Femur (tissue), 1 donor: ENCODE results near the gene PALLD.
A peak's percentile ranks its signal among the peaks of the same experiment; 100 is the strongest.
"Not testable (repeated sequence)": the region's sequence is repeated elsewhere in the genome, so short reads cannot be mapped to it uniquely, and the experiment has no call there.

ENCODE experiments used
- DNase-seq: peaks from one replicate; pipeline ENCODE4 v3.0.0-alpha.2; 2017

The PALLD gene

DNA sequence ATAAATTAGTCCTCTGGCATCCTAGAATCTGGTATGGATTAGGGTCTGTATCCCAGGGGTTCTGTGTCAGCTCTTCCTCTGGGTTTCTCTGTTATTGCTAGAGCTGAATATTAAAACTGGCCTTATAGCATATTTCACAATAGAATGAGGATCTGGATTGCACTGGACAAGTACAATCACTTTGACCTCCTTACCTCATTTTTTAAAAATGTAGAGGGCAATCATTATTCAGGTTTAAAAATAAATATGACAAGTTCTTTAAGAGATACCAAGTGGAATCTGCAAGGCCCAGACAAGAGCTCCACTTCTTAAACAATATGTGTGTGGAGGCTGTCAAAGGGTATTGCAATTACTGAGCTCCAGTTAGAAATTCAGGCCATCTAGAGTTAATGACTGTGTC is 1.4 kb downstream of the PALLD start:
- DNase-seq = no peak

- no peak for DNase-seq
Measured at GRCh38 chr4:168499241-168499640, 2.4 kb downstream of the PALLD start.

- no peak for DNase-seq
Measured at GRCh38 chr4:168501407-168501806, 4.6 kb downstream of the PALLD start.

GRCh38 chr4:168502861-168503260 is 6.0 kb downstream of the PALLD start:
- no peak for DNase-seq

GRCh38 chr4:168503652-168504362 is 7.0 kb downstream of the PALLD start:
- DNase-seq = no peak

- DNase-seq = no peak
Measured at GRCh38 chr4:168504526-168504925, 7.7 kb downstream of the PALLD start.

DNA sequence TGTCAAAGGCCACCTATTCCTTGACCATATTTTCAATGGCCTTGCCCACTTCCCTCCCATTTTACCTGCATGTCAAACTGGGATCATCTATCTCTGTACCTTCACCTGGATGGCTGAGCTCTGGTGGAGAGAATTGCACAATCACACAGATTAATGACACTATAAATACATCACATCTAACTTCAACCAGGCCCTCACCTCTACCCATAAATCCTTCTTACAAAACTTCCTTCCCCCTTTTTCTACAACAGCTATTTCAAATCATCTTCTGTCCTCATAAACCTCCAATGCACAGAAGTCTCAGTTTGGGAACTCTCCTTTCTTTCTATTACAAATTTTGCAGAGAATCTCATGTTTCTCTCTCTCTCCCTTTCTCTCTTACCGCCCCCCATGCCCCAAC is 9.2 kb downstream of the PALLD start:
- DNase-seq = no peak

DNA sequence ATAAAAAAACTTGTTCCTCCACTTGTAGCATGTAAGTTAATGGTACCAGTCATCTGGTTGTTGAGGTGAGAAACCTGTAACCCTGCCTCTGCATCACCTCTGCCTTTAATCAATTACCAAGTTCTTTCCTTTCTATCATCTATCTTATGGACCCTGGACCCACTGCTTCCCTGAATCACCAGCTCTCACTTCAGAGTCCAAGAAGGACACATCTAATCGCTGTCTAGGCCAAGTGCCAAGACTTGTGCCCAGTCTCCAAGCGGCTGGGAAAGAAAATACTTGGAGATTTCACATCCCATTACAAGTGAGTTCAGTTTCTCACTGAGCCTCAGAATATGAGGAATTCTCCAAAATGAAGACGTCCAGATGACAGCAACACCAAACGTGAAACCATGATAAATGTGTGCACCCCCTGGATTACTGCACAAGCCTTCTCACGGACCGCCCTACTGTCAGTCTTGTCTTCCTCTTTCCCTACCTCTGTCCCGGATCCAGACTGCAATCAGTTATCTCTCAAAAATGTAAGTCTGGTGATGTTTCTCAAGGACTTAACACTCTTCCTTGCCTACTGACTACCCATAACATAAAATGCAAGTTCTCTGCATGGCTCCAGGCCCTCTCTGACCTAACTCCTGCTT is 10.4 kb downstream of the PALLD start:
- DNase-seq = no peak

DNA sequence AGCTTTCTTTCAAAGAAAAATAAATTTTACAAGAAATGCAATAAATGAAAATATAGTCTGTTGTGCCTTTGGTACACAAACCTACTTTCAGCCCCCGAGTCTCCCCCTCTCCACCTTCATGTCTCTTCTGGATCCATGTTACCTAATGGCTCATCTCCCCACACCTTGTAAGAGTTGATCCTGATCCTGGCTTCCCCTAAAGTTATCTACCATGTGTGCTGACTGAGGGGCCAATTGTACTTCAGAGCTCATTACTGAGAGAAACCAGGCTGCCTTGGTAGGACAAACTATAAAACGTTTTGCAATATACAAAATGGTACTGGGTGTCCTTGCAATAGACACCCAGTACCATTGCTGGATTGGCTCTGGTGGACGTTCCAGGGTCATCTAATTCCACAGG is 11.8 kb downstream of the PALLD start:
- no peak for DNase-seq

GRCh38 chr4:168509786-168510185 is 12.9 kb downstream of the PALLD start:
- DNase-seq = no peak

DNA sequence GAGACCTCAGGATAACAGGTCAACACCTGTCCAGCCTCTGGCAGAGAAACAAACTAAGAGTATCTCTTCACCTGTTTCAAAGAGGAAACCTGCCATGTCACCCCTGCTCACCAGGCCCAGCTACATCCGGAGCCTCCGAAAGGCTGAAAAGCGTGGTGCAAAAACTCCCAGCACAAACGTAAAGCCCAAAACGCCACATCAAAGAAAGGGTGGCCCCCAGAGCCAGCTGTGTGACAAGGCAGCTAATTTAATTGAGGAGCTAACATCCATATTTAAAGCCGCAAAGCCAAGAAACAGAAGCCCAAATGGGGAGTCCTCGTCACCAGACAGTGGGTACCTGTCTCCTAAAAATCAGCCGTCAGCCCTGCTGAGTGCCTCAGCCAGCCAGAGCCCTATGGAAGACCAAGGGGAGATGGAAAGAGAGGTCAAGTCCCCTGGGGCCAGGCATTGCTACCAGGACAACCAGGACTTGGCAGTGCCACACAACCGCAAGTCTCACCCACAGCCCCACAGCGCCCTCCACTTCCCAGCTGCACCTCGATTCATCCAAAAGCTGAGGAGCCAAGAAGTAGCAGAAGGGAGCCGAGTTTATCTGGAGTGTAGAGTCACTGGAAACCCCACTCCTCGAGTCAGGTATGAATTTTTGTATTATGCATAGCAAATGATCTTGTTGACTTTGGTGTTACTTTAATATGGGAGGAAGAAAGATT is 15.1 kb downstream of the PALLD start:
- DNase-seq = no peak

DNA sequence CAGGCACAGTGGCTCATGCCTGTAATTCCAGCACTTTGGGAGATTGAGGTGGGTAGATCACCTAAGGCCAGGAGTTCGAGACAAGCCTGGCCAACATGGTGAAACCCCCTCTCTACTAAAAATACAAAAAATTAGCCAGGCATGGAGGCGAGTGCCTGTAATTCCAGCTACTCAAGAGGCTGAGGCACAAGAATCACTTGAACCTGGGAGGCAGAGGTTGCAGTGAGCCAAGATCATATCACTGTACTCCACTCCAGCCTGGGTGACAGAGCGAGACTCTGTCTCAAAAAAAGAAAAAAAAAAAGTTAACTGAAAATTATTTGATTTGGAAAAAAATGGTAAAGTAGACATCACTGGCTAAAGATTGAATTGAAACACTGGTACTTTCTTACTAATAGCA is 17.0 kb downstream of the PALLD start:
- not testable (repeated sequence) for DNase-seq

DNA sequence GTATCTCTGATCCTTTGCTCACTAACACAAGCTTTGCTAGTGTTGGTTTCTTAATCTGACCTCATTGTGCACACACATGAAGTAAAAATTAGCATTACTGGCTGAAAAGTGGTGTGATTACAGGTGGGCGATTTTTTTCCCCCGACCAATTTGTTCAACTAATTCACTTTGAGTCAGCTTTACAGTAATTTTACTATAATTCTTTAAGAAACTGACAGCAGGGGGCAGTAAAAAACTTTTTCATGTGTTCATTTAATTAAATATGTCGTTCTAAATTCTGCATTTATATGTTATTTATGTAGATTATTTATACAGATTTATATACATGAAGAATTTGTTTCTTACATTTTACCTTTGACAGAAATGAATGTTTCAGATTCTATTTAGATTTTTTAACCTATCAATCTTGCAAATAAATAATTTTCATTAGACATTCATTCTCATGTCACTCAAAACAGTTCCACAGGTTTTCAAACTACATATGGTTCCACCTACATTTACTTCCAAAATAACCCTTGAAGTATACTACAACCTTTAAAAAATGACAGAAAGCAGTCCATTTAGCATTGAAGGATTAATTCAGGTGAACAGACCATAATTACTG is 17.5 kb downstream of the PALLD start:
- DNase-seq = no peak

DNA sequence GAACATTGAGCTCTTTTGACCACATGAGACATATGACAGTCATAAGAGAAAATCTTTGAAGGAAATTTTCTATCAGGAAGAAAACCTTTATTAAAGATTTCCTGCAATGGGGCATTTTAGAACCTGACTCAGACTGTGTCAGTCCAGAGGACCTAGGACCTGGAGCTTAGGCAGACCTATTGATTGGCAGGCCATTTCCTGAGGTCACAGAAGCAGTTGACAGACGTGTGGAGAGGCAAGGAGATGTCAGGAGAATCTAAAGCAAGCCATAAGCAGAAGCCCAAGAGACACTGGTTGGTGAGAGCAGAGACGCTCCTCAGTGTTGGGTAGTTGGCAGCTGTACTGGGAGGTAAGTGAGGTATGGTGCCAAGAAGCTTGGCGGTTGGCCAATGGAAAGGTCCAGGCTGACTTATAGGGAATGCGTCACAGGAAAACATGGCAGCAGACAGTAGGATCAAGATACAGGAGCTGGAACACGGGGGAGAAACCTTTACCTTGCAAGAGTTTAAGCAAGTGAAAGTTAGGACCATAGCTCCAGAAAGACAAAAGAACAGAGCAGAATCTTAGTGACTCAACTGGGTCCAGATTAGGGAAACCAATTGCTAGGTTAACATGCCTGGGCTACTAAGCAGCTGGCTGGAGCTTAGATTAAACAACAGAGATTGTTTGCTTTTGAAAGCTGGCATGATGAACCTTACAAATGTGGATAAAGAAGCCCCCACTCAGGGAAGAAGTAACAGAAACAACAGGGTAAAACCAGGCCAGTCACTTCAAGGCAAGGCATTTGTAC is 18.6 kb downstream of the PALLD start:
- DNase-seq = peak; percentile 33

DNA sequence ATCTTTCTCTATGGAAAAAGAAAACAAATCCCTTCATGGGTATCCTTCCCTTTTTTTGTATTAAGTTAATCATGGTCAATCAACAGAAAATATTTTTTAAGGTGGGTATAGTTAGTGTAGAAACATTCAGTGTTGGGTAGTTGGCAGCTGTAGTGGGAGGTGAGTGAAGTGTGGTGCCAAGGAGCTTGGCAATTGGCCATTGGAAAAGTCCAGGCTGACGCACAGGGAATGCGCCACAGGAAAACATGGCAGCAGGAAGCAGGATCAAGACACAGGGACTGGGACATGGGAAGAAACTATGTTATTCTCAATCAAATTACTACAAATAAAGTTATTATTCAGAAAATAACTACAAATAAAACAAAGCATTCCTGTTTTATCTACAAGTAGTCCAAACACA is 20.0 kb downstream of the PALLD start:
- no peak for DNase-seq

DNA sequence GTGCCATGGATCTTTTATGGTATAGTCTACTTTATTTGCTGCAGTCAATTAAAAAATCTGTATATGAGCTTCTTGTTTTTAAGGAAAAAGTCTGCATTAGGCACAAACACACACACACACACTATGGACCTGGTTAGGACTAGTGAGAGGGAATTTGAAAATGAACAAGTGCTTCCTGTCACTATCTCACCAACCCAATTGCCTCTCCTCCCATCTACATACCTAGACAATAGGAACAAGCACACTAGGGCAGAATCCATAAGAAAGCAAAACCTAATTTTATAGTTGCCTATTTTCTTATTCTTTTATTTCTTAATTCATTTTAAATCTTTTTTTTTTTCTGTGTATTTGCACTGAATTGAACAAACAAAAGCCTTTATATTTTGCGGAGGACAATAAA is 22.7 kb downstream of the PALLD start:
- DNase-seq = no peak

GRCh38 chr4:168521721-168522120 is 24.9 kb downstream of the PALLD start:
- no peak for DNase-seq

DNA sequence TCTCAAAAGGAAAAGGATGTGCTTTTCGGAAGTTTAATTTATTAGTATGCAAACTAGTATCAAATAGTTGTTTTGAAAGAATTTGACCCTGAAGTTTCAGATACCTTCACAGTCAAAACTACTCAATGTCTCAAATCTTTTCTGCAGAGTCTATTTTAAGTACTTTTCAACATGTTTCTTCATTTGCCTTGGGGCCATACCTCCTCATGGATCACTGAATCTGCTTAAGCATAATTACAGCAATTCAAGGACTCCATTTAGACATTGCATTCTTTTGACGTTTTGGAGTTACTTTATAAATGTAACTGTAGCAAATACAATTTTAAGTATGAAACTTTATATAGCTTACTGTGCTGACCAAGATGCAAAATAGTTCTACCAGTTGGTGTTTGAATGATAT is 25.5 kb downstream of the PALLD start:
- DNase-seq = no peak

GRCh38 chr4:168522829-168523489 is 26.1 kb downstream of the PALLD start:
- no peak for DNase-seq

- no peak for DNase-seq
Measured at GRCh38 chr4:168524006-168524405, 27.2 kb downstream of the PALLD start.

DNA sequence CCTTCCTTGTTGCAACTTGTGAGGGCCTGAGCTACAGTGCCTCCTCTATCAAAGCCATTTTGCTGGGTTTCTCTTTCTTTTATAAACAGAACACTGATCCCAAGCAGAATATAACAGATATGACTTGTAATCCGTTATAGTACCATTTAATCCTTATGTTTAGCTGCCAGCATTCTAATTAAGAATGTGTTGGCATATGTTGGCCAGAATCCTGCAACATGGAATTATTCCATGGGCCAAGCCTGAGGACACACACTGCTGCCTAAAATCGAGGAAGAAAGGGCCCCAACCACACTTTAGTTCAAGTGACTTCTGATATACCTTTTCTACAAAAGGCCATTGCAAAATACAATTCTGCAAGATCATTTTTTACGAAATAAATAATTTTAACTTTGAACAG is 28.0 kb downstream of the PALLD start:
- DNase-seq = no peak

- no peak for DNase-seq
Measured at GRCh38 chr4:168527560-168527959, 30.7 kb downstream of the PALLD start.
